AG09309 (cell line): Measurements from ENCODE around the gene GMPPB.

Experiments used
- DNase-seq: peaks from one replicate; pipeline ENCODE4 v3.0.0-alpha.2; 2010; ENCODE audit warnings: low read depth
- H3K4me3 ChIP-seq: 2 replicates; pipeline ENCODE4 v1.5.1; 2011; ENCODE audit warnings: mild to moderate bottlenecking, low read depth, low read length, moderate library complexity; ENCODE audit not compliant: control insufficient read depth
- CTCF ChIP-seq: IDR thresholded peaks from 2 replicates; pipeline ENCODE4 v1.5.1; 2011; ENCODE audit warnings: mild to moderate bottlenecking, low read depth, low read length, inconsistent platforms; ENCODE audit not compliant: insufficient read depth, control insufficient read depth; ENCODE audit errors: missing control alignments

The GMPPB gene

GRCh38 chr3:49718858-49719213 is 4.9 kb downstream of the GMPPB start:
- TF ChIP-seq CTCF = no peak
- H3K4me3 ChIP-seq = peak overlapping the region; percentile 42
- no peak for DNase-seq

GRCh38 chr3:49717959-49718857 is 5.5 kb downstream of the GMPPB start:
- DNase-seq = no peak
- H3K4me3 ChIP-seq = no peak overlapping the region
- no peak for TF ChIP-seq CTCF

GRCh38 chr3:49717211-49717958 is 6.4 kb downstream of the GMPPB start:
- no peak for TF ChIP-seq CTCF
- H3K4me3 ChIP-seq = no peak overlapping the region
- DNase-seq = no peak

GRCh38 chr3:49716691-49717210 is 7.0 kb downstream of the GMPPB start:
- TF ChIP-seq CTCF = no peak
- H3K4me3 ChIP-seq = no peak overlapping the region
- DNase-seq = no peak

GRCh38 chr3:49716169-49716568 is 7.6 kb downstream of the GMPPB start:
- DNase-seq = no peak
- no peak overlapping the region for H3K4me3 ChIP-seq
- TF ChIP-seq CTCF = no peak

GRCh38 chr3:49715611-49716121 is 8.1 kb downstream of the GMPPB start:
- H3K4me3 ChIP-seq = no peak overlapping the region
- no peak for DNase-seq
- no peak for TF ChIP-seq CTCF
